ENCODE data around the gene NHLRC1. TPM values are rescaled to one million over a fixed set of nuclear protein-coding genes. Genes with fewer than 3 reads are reported as not detected.
"Not testable (repeated sequence)": the region's sequence is repeated elsewhere in the genome, so short reads cannot be mapped to it uniquely, and the experiment has no call there.

The NHLRC1 gene
- total and polyA plus RNA-seq, 4 donors = 0.97 to 4.3 (median 2.2) TPM

DNA sequence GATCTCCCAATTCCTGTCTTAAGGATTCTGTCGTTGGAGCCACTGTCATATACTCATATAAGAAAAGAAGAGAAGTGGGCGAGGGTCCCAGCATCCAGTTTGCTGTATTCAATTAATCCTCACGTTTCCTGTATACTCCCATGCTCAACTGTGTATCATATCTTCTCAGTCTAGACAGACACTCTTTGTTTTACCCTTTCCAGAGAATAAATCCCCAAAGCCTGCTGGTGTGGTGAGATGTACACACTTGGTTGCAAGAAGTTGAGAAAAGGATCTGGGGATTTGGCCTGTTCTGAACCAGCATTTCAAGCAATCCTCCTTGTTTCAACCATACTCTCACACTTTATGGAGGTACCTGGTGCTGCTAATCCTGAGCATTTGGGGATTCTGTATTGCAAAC lies 29.3 kb upstream of the NHLRC1 start:
- 90 to 91% methylated on average over 3 of the region's 3 CpGs for WGBS, 2 donors
- DNase-seq (no peak), ATAC-seq (ENCODE audit: insufficient read depth, low FRiP score) (no peak)
- TF ChIP-seq, protein P1, sequence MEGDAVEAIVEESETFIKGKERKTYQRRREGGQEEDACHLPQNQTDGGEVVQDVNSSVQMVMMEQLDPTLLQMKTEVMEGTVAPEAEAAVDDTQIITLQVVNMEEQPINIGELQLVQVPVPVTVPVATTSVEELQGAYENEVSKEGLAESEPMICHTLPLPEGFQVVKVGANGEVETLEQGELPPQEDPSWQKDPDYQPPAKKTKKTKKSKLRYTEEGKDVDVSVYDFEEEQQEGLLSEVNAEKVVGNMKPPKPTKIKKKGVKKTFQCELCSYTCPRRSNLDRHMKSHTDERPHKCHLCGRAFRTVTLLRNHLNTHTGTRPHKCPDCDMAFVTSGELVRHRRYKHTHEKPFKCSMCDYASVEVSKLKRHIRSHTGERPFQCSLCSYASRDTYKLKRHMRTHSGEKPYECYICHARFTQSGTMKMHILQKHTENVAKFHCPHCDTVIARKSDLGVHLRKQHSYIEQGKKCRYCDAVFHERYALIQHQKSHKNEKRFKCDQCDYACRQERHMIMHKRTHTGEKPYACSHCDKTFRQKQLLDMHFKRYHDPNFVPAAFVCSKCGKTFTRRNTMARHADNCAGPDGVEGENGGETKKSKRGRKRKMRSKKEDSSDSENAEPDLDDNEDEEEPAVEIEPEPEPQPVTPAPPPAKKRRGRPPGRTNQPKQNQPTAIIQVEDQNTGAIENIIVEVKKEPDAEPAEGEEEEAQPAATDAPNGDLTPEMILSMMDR (IDR thresholded peaks at IDR 0.05; ENCODE audit: control extremely low read depth, extremely low read depth) = no peak
- H3K4me1 ChIP-seq (ENCODE audit: control insufficient read depth in 5 of 5, insufficient read depth in 5 of 5, low read length in 5 of 5) = peaks cover 3 to 16% (median 5%) of the 10 kb centered on the region in 5 donors
- H3K27me3 ChIP-seq (ENCODE audit: control insufficient read depth in 3 of 3, insufficient read depth in 3 of 3, low read length in 2 of 3) = no peaks in the 10 kb centered on the region
- no peak overlapping the region for H3K27ac ChIP-seq (ENCODE audit: low read depth in 1 of 2, low read length in 1 of 2)
- H3K4me3 ChIP-seq = no peak overlapping the region
- H3K36me3 ChIP-seq (ENCODE audit: control insufficient read depth in 4 of 4, insufficient read depth in 4 of 4, low read length in 4 of 4) = peaks cover 0 to 3% (median 2%) of the 10 kb centered on the region in 4 donors
- H3K9me3 ChIP-seq (ENCODE audit: control insufficient read depth in 4 of 4, insufficient read depth in 3 of 4, low read length in 3 of 4) = no peaks in the 10 kb centered on the region
- H3K9ac ChIP-seq (ENCODE audit: insufficient read depth in 1 of 2, low read length in 2 of 2) = no peak overlapping the region

- H3K9me3 ChIP-seq (ENCODE audit: control insufficient read depth in 4 of 4, insufficient read depth in 3 of 4, low read length in 3 of 4); H3K9ac ChIP-seq (ENCODE audit: insufficient read depth in 1 of 2, low read length in 2 of 2); H3K27ac ChIP-seq (ENCODE audit: low read depth in 1 of 2, low read length in 1 of 2); ATAC-seq (ENCODE audit: insufficient read depth, low FRiP score); H3K27me3 ChIP-seq (ENCODE audit: control insufficient read depth in 3 of 3, insufficient read depth in 3 of 3, low read length in 2 of 3); DNase-seq; H3K4me3 ChIP-seq; H3K36me3 ChIP-seq (ENCODE audit: control insufficient read depth in 4 of 4, insufficient read depth in 4 of 4, low read length in 4 of 4): not testable (repeated sequence)
- peaks cover 3 to 16% (median 5%) of the 10 kb centered on the region in 5 donors for H3K4me1 ChIP-seq (ENCODE audit: control insufficient read depth in 5 of 5, insufficient read depth in 5 of 5, low read length in 5 of 5)
- WGBS, 2 donors = 96% methylated on average over 3 of the region's 3 CpGs
These were observed 28.9 kb upstream of the NHLRC1 start for GRCh38 chr6:18151391-18151790.

- no peak overlapping the region for H3K27ac ChIP-seq (ENCODE audit: low read depth in 1 of 2, low read length in 1 of 2)
- no peak for DNase-seq
- 92 to 93% methylated on average over 5 of the region's 5 CpGs for WGBS, 2 donors
- no peaks in the 10 kb centered on the region for H3K9me3 ChIP-seq (ENCODE audit: control insufficient read depth in 4 of 4, insufficient read depth in 3 of 4, low read length in 3 of 4)
- H3K4me3 ChIP-seq = no peak overlapping the region
- H3K27me3 ChIP-seq (ENCODE audit: control insufficient read depth in 3 of 3, insufficient read depth in 3 of 3, low read length in 2 of 3) = no peaks in the 10 kb centered on the region
- ATAC-seq (ENCODE audit: insufficient read depth, low FRiP score) = no peak
- TF ChIP-seq, protein P1 (IDR thresholded peaks at IDR 0.05; ENCODE audit: control extremely low read depth, extremely low read depth) = no peak
- peaks cover 0 to 3% (median 2%) of the 10 kb centered on the region in 5 donors for H3K4me1 ChIP-seq (ENCODE audit: control insufficient read depth in 5 of 5, insufficient read depth in 5 of 5, low read length in 5 of 5)
- peaks cover 0 to 4% (median under 1%) of the 10 kb centered on the region in 4 donors for H3K36me3 ChIP-seq (ENCODE audit: control insufficient read depth in 4 of 4, insufficient read depth in 4 of 4, low read length in 4 of 4)
- H3K9ac ChIP-seq (ENCODE audit: insufficient read depth in 1 of 2, low read length in 2 of 2) = no peak overlapping the region
These were observed 26.0 kb upstream of the NHLRC1 start for GRCh38 chr6:18148304-18149025.

DNA sequence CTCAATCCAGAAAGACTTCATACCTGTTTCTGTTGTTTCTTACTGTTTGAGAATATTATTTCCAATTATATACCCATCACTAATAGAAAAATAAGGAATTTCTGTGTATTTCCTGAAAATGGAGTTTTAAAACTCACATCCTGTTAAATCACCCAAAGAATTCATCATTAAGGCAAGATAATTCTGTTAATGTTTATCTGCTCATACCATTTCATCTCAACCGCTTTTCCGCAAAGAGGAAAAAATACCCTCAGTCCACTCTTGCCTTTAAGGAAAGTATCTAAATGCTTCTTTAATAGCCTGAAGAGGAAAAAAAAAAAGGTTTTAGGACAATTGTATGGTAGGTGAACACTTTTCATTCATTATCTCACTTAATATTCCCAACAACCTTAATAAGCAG lies 25.1 kb upstream of the NHLRC1 start:
- ATAC-seq (ENCODE audit: insufficient read depth, low FRiP score) = no peak
- TF ChIP-seq, protein P1 (IDR thresholded peaks at IDR 0.05; ENCODE audit: control extremely low read depth, extremely low read depth) = no peak
- H3K27ac ChIP-seq (ENCODE audit: low read depth in 1 of 2, low read length in 1 of 2) = no peak overlapping the region
- peaks cover 3 to 8% (median 6%) of the 10 kb centered on the region in 4 donors for H3K36me3 ChIP-seq (ENCODE audit: control insufficient read depth in 4 of 4, insufficient read depth in 4 of 4, low read length in 4 of 4)
- H3K27me3 ChIP-seq (ENCODE audit: control insufficient read depth in 3 of 3, insufficient read depth in 3 of 3, low read length in 2 of 3) = no peaks in the 10 kb centered on the region
- no peak for DNase-seq
- WGBS, 2 donors = 97 to 99% methylated on average over 2 of the region's 2 CpGs
- H3K4me3 ChIP-seq = no peak overlapping the region
- no peak overlapping the region for H3K9ac ChIP-seq (ENCODE audit: insufficient read depth in 1 of 2, low read length in 2 of 2)
- peaks cover 0 to 3% (median 0%) of the 10 kb centered on the region in 5 donors for H3K4me1 ChIP-seq (ENCODE audit: control insufficient read depth in 5 of 5, insufficient read depth in 5 of 5, low read length in 5 of 5)
- H3K9me3 ChIP-seq (ENCODE audit: control insufficient read depth in 4 of 4, insufficient read depth in 3 of 4, low read length in 3 of 4) = no peaks in the 10 kb centered on the region

Data from lung (tissue), 12 donors.